Hepatocyte (in vitro differentiated cells): ENCODE measurements around the gene C20orf202. TPM values are rescaled to one million over a fixed set of nuclear protein-coding genes. Genes with fewer than 3 reads are reported as not detected.
A peak's percentile ranks its signal among the peaks of the same experiment; 100 is the strongest.

Source experiments
- DNase-seq: peaks from one replicate; pipeline ENCODE4 v3.0.0-alpha.2; 2016; ENCODE audit warnings: low spot score
- H2AFZ ChIP-seq: fragments of 200-600 bp; sonication (generic); 2 replicates; pipeline ENCODE4 v1.6.0; 2016; ENCODE audit warnings: antibody characterized with exemption, mild to moderate bottlenecking
- H3K27ac ChIP-seq: fragments of 200-600 bp; sonication (generic); 2 replicates; pipeline ENCODE4 v1.5.1; 2016; ENCODE audit warnings: mild to moderate bottlenecking
- H3K27me3 ChIP-seq: fragments of 200-600 bp; sonication (generic); 2 replicates; pipeline ENCODE4 v1.6.1; 2016
- H3K36me3 ChIP-seq: fragments of 200-600 bp; sonication (generic); replicated peaks from 2 replicates; pipeline ENCODE4 v1.5.1; 2016; ENCODE audit warnings: low read depth; ENCODE audit not compliant: insufficient read depth
- H3K4me1 ChIP-seq: fragments of 200-600 bp; sonication (generic); 2 replicates; pipeline ENCODE4 v1.5.1; 2016; ENCODE audit warnings: mild to moderate bottlenecking, moderate library complexity; ENCODE audit not compliant: insufficient read depth
- H3K4me2 ChIP-seq: fragments of 200-600 bp; sonication (generic); 2 replicates; pipeline ENCODE4 v1.6.0; 2016
- H3K4me3 ChIP-seq: fragments of 200-600 bp; sonication (generic); 2 replicates; pipeline ENCODE4 v1.5.1; 2016; ENCODE audit warnings: mild to moderate bottlenecking
- H3K79me2 ChIP-seq: fragments of 200-600 bp; sonication (generic); 2 replicates; pipeline ENCODE4 v1.6.0; 2017; ENCODE audit warnings: mild to moderate bottlenecking
- H3K9me2 ChIP-seq: fragments of 200-600 bp; sonication (generic); replicated peaks from 2 replicates; pipeline ENCODE4 v1.6.0; 2017; ENCODE audit warnings: mild to moderate bottlenecking; ENCODE audit not compliant: insufficient read depth
- H3K9me3 ChIP-seq: fragments of 200-600 bp; sonication (generic); 2 replicates; pipeline ENCODE4 v1.5.1; 2016; ENCODE audit warnings: low read depth, mild to moderate bottlenecking
- H4K20me1 ChIP-seq: fragments of 200-600 bp; sonication (generic); 2 replicates; pipeline ENCODE4 v1.6.0; 2016; ENCODE audit warnings: mild to moderate bottlenecking; ENCODE audit not compliant: insufficient read depth, poor library complexity, severe bottlenecking
- CTCF ChIP-seq: fragments of 200-600 bp; sonication (generic); IDR thresholded peaks from 2 replicates; pipeline ENCODE4 v1.5.1; 2016; ENCODE audit warnings: antibody characterized with exemption, mild to moderate bottlenecking; ENCODE audit not compliant: poor library complexity
- EZH2 ChIP-seq: fragments of 200-600 bp; sonication (generic); IDR thresholded peaks from 2 replicates; pipeline ENCODE4 v1.6.1; 2016; ENCODE audit warnings: antibody characterized with exemption, mild to moderate bottlenecking, borderline replicate concordance
- EZH2phosphoT487 ChIP-seq: fragments of 200-600 bp; sonication (generic); IDR thresholded peaks from one replicate; pipeline ENCODE4 v1.6.1; 2018; ENCODE audit warnings: antibody characterized with exemption, mild to moderate bottlenecking, low read depth, moderate library complexity; ENCODE audit not compliant: unreplicated experiment, severe bottlenecking
- WGBS: methylation state at CpG from one replicate; pipeline ENCODE4 v1.1.6; 2016; ENCODE audit warnings: low lambda C conversion rate; ENCODE audit errors: missing lambda C conversion rate; 5-methylcytosine and 5-hydroxymethylcytosine counted together
- polyA plus RNA-seq: library from polyadenylated mRNA; unstranded; fragments of >200 nt; fragmentation: Nextera tagmentation; extraction: Ambion mirVana; gene quantifications from 2 replicates; pipeline ENCODE4 v1.2.1, GENCODE V29; 2016
- total RNA-seq: library from RNA; depleted of rRNA; stranded (reverse); fragments of >200 nt; gene quantifications from 2 replicates; pipeline ENCODE4 v1.2.3, GENCODE V29; 2014

The C20orf202 gene
- total and polyA plus RNA-seq, 2 experiments from 2014 or later: 0.35 to 1.6 TPM

- Histone ChIP-seq H3K36me3 (no peaks in the 10 kb centered on the region), H3K9me3 (no peaks in the 10 kb centered on the region), H3K4me1 (no peaks in the 10 kb centered on the region), H3K4me2 (no peak overlapping the region), H3K27me3 (no peaks in the 10 kb centered on the region), H3K79me2 (no peaks in the 10 kb centered on the region), H3K9me2 (no peaks in the 10 kb centered on the region), H2AFZ (no peak overlapping the region), H3K27ac (no peak overlapping the region), H3K4me3 (no peak overlapping the region), H4K20me1 (peaks cover 3% of the 10 kb centered on the region)
- TF ChIP-seq EZH2phosphoT487 (no peak), EZH2 (no peak)
- over 99% methylated on average over 9 of the region's 9 CpGs for WGBS
- DNase-seq: no peak
Measured at GRCh38 chr20:1165941-1166340, 37.3 kb upstream of the C20orf202 start.

GRCh38 chr20:1166948-1167720 lies 36.1 kb upstream of the C20orf202 start:
- Histone ChIP-seq H3K36me3 (no peaks in the 10 kb centered on the region), H3K79me2 (no peaks in the 10 kb centered on the region), H3K4me2 (no peak overlapping the region), H3K4me3 (no peak overlapping the region), H3K27me3 (no peaks in the 10 kb centered on the region), H2AFZ (no peak overlapping the region), H4K20me1 (peaks cover 3% of the 10 kb centered on the region), H3K27ac (no peak overlapping the region), H3K4me1 (no peaks in the 10 kb centered on the region), H3K9me3 (no peaks in the 10 kb centered on the region), H3K9me2 (no peaks in the 10 kb centered on the region)
- no peak for TF ChIP-seq EZH2
- TF ChIP-seq CTCF: no peak
- TF ChIP-seq EZH2phosphoT487: no peak
- WGBS: 91% methylated on average over 1 of the region's 1 CpG
- DNase-seq: no peak

GRCh38 chr20:1169224-1169623 lies 34.0 kb upstream of the C20orf202 start:
- no peak overlapping the region for H3K4me3 ChIP-seq
- no peaks in the 10 kb centered on the region for H3K9me2 ChIP-seq
- no peaks in the 10 kb centered on the region for H3K79me2 ChIP-seq
- H3K27me3 ChIP-seq: no peaks in the 10 kb centered on the region
- no peak overlapping the region for H2AFZ ChIP-seq
- H4K20me1 ChIP-seq: no peaks in the 10 kb centered on the region
- no peaks in the 10 kb centered on the region for H3K4me1 ChIP-seq
- H3K36me3 ChIP-seq: no peaks in the 10 kb centered on the region
- TF ChIP-seq CTCF (no peak), EZH2 (no peak), EZH2phosphoT487 (no peak)
- H3K9me3 ChIP-seq: no peaks in the 10 kb centered on the region
- WGBS: 93% methylated on average over 5 of the region's 5 CpGs
- no peak for DNase-seq
- no peak overlapping the region for H3K4me2 ChIP-seq
- no peak overlapping the region for H3K27ac ChIP-seq

GRCh38 chr20:1171461-1172093 lies 31.7 kb upstream of the C20orf202 start:
- Histone ChIP-seq H3K4me3 (no peak overlapping the region), H3K9me3 (no peaks in the 10 kb centered on the region), H3K4me1 (no peaks in the 10 kb centered on the region), H3K79me2 (no peaks in the 10 kb centered on the region), H3K27ac (no peak overlapping the region), H2AFZ (no peak overlapping the region), H4K20me1 (no peaks in the 10 kb centered on the region), H3K9me2 (no peaks in the 10 kb centered on the region), H3K4me2 (no peak overlapping the region), H3K36me3 (no peaks in the 10 kb centered on the region), H3K27me3 (no peaks in the 10 kb centered on the region)
- WGBS: 55% methylated on average over 4 of the region's 4 CpGs
- peak; percentile 79 for DNase-seq
- TF ChIP-seq CTCF: no peak
- TF ChIP-seq EZH2: no peak
- no peak for TF ChIP-seq EZH2phosphoT487
